Measurements from ENCODE around the gene TAL1. TPM values are rescaled to one million over a fixed set of nuclear protein-coding genes. Genes with fewer than 3 reads are reported as not detected.
A peak's percentile ranks its signal among the peaks of the same experiment; 100 is the strongest.

The TAL1 gene
- total and polyA plus RNA-seq, 2 of the 13 experiments (the other 11 are each of a cell fraction or from before 2014, with no cell fraction given), result 0.05 TPM; not detected in 1

DNA sequence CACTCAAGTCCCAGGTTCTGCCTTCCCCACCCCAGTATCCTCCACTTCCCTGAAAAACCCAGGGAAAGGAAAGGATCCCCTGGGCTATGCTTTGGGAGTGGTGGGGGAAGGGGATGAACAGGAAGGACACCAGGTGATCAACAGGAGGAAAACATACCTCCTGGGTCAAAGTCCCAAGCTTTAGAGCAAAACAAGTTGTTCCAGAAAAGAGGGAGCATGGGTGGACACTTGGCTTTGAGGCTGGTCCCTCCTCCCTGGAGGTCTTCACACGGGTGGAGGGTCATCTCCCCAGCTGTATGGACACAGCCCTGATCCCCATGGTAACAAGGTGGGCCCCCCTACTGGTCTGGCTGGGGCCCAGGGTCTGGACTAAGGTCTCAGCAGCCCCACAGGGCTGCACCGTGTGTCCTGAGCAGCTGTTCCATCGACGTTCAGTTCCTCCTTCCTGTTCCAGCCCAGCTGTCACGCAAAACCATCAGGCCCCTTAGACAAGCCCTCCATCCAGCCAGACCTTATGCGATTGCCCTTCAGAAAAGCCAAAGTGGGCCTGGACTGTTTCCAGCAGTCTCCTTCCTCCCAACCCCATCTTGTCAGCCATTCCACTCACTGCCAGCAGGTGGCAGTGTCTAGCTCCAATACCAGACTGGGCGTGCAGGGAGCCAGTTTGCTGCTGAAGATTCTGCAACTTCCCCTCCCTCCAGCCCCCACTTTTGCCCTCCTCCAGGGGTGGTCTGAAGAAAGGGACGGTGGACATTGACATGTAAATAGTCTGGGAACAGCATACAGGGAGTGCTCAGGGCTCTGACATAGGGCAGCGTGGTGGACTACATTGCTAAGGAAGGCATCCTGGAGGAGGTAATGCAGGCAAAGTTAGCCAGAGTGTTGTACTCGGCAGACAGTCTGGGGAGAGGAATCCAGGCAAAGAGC, 39.3 kb downstream of the TAL1 start (continued):
- TF ChIP-seq, protein P1, sequence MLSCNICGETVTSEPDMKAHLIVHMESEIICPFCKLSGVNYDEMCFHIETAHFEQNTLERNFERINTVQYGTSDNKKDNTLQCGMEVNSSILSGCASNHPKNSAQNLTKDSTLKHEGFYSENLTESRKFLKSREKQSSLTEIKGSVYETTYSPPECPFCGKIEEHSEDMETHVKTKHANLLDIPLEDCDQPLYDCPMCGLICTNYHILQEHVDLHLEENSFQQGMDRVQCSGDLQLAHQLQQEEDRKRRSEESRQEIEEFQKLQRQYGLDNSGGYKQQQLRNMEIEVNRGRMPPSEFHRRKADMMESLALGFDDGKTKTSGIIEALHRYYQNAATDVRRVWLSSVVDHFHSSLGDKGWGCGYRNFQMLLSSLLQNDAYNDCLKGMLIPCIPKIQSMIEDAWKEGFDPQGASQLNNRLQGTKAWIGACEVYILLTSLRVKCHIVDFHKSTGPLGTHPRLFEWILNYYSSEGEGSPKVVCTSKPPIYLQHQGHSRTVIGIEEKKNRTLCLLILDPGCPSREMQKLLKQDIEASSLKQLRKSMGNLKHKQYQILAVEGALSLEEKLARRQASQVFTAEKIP (CRISPR knock-in tag; IDR thresholded peaks at IDR 0.05; ENCODE audit: borderline replicate concordance), result no peak
- no peak for TF ChIP-seq KLF15 (CRISPR knock-in tag; IDR thresholded peaks at IDR 0.05; ENCODE audit: borderline replicate concordance)
- TF ChIP-seq, protein P2, sequence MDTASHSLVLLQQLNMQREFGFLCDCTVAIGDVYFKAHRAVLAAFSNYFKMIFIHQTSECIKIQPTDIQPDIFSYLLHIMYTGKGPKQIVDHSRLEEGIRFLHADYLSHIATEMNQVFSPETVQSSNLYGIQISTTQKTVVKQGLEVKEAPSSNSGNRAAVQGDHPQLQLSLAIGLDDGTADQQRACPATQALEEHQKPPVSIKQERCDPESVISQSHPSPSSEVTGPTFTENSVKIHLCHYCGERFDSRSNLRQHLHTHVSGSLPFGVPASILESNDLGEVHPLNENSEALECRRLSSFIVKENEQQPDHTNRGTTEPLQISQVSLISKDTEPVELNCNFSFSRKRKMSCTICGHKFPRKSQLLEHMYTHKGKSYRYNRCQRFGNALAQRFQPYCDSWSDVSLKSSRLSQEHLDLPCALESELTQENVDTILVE (CRISPR knock-in tag; IDR thresholded peaks at IDR 0.05), result no peak; the same call in 1 of the 2 replicates
- TF ChIP-seq ZNF589 (CRISPR knock-in tag; conservative IDR thresholded peaks at IDR 0.05), result no peak
- peak; percentile 62 for TF ChIP-seq SALL1 (CRISPR knock-in tag; IDR thresholded peaks at IDR 0.05)
- TF ChIP-seq, protein P3, sequence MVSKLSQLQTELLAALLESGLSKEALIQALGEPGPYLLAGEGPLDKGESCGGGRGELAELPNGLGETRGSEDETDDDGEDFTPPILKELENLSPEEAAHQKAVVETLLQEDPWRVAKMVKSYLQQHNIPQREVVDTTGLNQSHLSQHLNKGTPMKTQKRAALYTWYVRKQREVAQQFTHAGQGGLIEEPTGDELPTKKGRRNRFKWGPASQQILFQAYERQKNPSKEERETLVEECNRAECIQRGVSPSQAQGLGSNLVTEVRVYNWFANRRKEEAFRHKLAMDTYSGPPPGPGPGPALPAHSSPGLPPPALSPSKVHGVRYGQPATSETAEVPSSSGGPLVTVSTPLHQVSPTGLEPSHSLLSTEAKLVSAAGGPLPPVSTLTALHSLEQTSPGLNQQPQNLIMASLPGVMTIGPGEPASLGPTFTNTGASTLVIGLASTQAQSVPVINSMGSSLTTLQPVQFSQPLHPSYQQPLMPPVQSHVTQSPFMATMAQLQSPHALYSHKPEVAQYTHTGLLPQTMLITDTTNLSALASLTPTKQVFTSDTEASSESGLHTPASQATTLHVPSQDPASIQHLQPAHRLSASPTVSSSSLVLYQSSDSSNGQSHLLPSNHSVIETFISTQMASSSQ (IDR thresholded peaks at IDR 0.05; ENCODE audit: low read depth), result peak; percentile 55; the same call in 1 of the 2 replicates
- TF ChIP-seq, protein P3 (CRISPR knock-in tag; IDR thresholded peaks at IDR 0.05; ENCODE audit: borderline replicate concordance), result peak; percentile 31; the same call in 1 of the 2 replicates
- no peak for TF ChIP-seq NFIB (CRISPR knock-in tag; IDR thresholded peaks at IDR 0.05; ENCODE audit: borderline replicate concordance)
- TF ChIP-seq CBFB (CRISPR knock-in tag; IDR thresholded peaks at IDR 0.05), result 0 out of 2 replicates have a peak, but pooled peaks have one; percentile 38
- no peak for TF ChIP-seq IKZF1 (IDR thresholded peaks at IDR 0.05)
- peak; percentile 62; the same call in 1 of the 2 replicates for TF ChIP-seq KAT8 (CRISPR knock-in tag; IDR thresholded peaks at IDR 0.05)
- no peak for TF ChIP-seq ZNF354B (CRISPR knock-in tag; IDR thresholded peaks at IDR 0.05)
- TF ChIP-seq MEF2D (CRISPR knock-in tag; IDR thresholded peaks at IDR 0.05), result peak; percentile 74; the same call in 1 of the 2 replicates
- peak; percentile 73 for TF ChIP-seq TEAD3 (CRISPR knock-in tag; optimal IDR thresholded peaks at IDR 0.05; ENCODE audit: borderline replicate concordance)
- TF ChIP-seq, protein P4, sequence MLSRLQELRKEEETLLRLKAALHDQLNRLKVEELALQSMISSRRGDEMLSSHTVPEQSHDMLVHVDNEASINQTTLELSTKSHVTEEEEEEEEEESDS (CRISPR knock-in tag; IDR thresholded peaks at IDR 0.05; ENCODE audit: borderline replicate concordance), result no peak
- TF ChIP-seq, protein P5, sequence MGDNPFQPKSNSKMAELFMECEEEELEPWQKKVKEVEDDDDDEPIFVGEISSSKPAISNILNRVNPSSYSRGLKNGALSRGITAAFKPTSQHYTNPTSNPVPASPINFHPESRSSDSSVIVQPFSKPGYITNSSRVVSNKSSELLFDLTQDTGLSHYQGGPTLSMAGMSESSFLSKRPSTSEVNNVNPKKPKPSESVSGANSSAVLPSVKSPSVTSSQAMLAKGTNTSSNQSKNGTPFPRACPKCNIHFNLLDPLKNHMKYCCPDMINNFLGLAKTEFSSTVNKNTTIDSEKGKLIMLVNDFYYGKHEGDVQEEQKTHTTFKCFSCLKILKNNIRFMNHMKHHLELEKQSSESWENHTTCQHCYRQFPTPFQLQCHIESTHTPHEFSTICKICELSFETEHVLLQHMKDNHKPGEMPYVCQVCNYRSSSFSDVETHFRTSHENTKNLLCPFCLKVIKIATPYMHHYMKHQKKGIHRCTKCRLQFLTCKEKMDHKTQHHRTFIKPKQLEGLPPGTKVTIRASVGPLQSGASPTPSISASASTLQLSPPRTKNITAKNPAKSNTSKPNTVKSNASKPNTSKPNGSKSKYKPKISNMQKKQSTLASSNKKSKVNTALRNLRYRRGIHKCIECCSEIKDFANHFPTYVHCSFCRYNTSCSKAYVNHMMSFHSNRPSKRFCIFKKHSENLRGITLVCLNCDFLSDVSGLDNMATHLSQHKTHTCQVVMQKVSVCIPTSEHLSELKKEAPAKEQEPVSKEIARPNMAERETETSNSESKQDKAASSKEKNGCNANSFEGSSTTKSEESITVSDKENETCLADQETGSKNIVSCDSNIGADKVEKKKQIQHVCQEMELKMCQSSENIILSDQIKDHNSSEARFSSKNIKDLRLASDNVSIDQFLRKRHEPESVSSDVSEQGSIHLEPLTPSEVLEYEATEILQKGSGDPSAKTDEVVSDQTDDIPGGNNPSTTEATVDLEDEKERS (CRISPR knock-in tag; IDR thresholded peaks at IDR 0.05), result peak; percentile 40; the same call in 1 of the 2 replicates
- TF ChIP-seq NCOA5 (CRISPR knock-in tag; IDR thresholded peaks at IDR 0.05), result no peak
